NT2/D1 (cell line): ENCODE measurements around the gene JOSD1.

ENCODE experiments used
- YY1 ChIP-seq: IDR thresholded peaks from 2 replicates; pipeline ENCODE4 v1.6.1; 2011; ENCODE audit not compliant: insufficient read length, insufficient read depth
- ZNF274 ChIP-seq: IDR thresholded peaks from 2 replicates; pipeline ENCODE4 v1.6.1; 2011; ENCODE audit warnings: mild to moderate bottlenecking, low read depth, low read length

GRCh38 chr22:38727530-38728451 is 27.0 kb upstream of the JOSD1 start:
- TF ChIP-seq ZNF274: no peak
- no peak for TF ChIP-seq YY1
